GM12865 (cell line): ENCODE results near the gene PGGT1B.

ENCODE experiments used
- DNase-seq: peaks from one replicate; pipeline ENCODE4 v3.0.0; 2010; ENCODE audit warnings: low read depth
- H3K4me3 ChIP-seq: 2 replicates; pipeline ENCODE4 v1.5.1; 2011; ENCODE audit warnings: mild to moderate bottlenecking, low read depth, low read length, control low read depth
- CTCF ChIP-seq: IDR thresholded peaks from 2 replicates; pipeline ENCODE4 v1.5.1; 2011; ENCODE audit warnings: low read length, control low read depth, low read depth, inconsistent platforms; ENCODE audit not compliant: insufficient read depth; ENCODE audit errors: missing control alignments

PGGT1B gene

GRCh38 chr5:115241881-115242642 lies 20.6 kb downstream of the PGGT1B start:
- H3K4me3 ChIP-seq: no peak overlapping the region
- no peak for TF ChIP-seq CTCF
- no peak for DNase-seq

- H3K4me3 ChIP-seq: no peak overlapping the region
- DNase-seq: no peak
- no peak for TF ChIP-seq CTCF
Measured at GRCh38 chr5:115237066-115237465, 25.6 kb downstream of the PGGT1B start.

- no peak for TF ChIP-seq CTCF
- H3K4me3 ChIP-seq: no peak overlapping the region
- DNase-seq: no peak
Measured at GRCh38 chr5:115236599-115236998, 26.1 kb downstream of the PGGT1B start.

GRCh38 chr5:115231598-115231997 lies 31.1 kb downstream of the PGGT1B start:
- no peak overlapping the region for H3K4me3 ChIP-seq
- no peak for DNase-seq
- no peak for TF ChIP-seq CTCF

GRCh38 chr5:115229606-115230005 lies 33.1 kb downstream of the PGGT1B start:
- H3K4me3 ChIP-seq: no peak overlapping the region
- no peak for DNase-seq
- no peak for TF ChIP-seq CTCF

GRCh38 chr5:115227281-115227680 lies 35.4 kb downstream of the PGGT1B start:
- no peak for TF ChIP-seq CTCF
- H3K4me3 ChIP-seq: no peak overlapping the region
- no peak for DNase-seq

- no peak overlapping the region for H3K4me3 ChIP-seq
- DNase-seq: no peak
- no peak for TF ChIP-seq CTCF
Measured at GRCh38 chr5:115214541-115214940, 48.1 kb downstream of the PGGT1B start.
